Tibial artery (tissue), 4 donors: ENCODE data around the gene CLDN16.

ENCODE experiments used
- DNase-seq, 2 donors: peaks; one replicate each; pipeline ENCODE4 v3.0.0-alpha.2; 2019
- H3K27ac ChIP-seq, 2 donors: fragments of 200-600 bp; sonication (generic) in 1 of 2; 1 replicate in 1 of 2; 2 replicates in 1 of 2; pipeline ENCODE4 v1.5.1; 2018 to 2019; ENCODE audit warnings: mild to moderate bottlenecking in 1 of 2
- H3K27me3 ChIP-seq, 2 donors: fragments of 200-600 bp; sonication (generic) in 1 of 2; one replicate each; pipeline versions ENCODE4 v1.5.1 to v1.6.0; 2016 to 2019
- H3K36me3 ChIP-seq, 3 donors: fragments of 200-600 bp; sonication (generic) in 2 of 3; one replicate each; pipeline ENCODE4 v1.5.1; 2016 to 2019; ENCODE audit warnings: mild to moderate bottlenecking in 2 of 3
- H3K4me1 ChIP-seq, 4 donors: fragments of 200-600 bp; sonication (generic) in 2 of 4; 1 replicate in 3 of 4; 2 replicates in 1 of 4; pipeline ENCODE4 v1.5.1; 2016 to 2019
- H3K4me3 ChIP-seq, 2 donors: fragments of 200-600 bp; sonication (generic) in 1 of 2; 1 replicate in 1 of 2; 2 replicates in 1 of 2; pipeline ENCODE4 v1.5.1; 2018 to 2019; ENCODE audit warnings: mild to moderate bottlenecking in 2 of 2
- H3K9me3 ChIP-seq, 3 donors: fragments of 200-600 bp; sonication (generic) in 1 of 3; one replicate each; pipeline ENCODE4 v1.5.1; 2016 to 2019
- CTCF ChIP-seq, 2 experiments: fragments of 200-600 bp in 1 of 2; fragments of 450-650 bp in 1 of 2; IDR thresholded peaks; one replicate each; pipeline ENCODE4 v1.5.1; 2017 to 2019; ENCODE audit warnings: antibody characterized with exemption in 2 of 2, mild to moderate bottlenecking in 1 of 2, moderate library complexity in 1 of 2
- intact Hi-C: fragments of 100-400 bp; cut with DNase I; formaldehyde crosslinking; loops from one replicate; pipeline ENCODE4 v1.15.0; 2023; ENCODE audit warnings: low total_unique reads

The CLDN16 gene

GRCh38 chr3:190345878-190346277, 42.1 kb upstream of the CLDN16 start:
- no peak for DNase-seq
- Histone ChIP-seq H3K27ac (no peak overlapping the region), H3K9me3 (no peaks in the 10 kb centered on the region), H3K4me1 (peaks cover 0 to 11% (median 4%) of the 10 kb centered on the region in 4 donors), H3K36me3 (no peaks in the 10 kb centered on the region), H3K27me3 (no peaks in the 10 kb centered on the region), H3K4me3 (no peak overlapping the region)
- intact Hi-C loops: no loop called here
- no peak for TF ChIP-seq CTCF (IDR thresholded peaks at IDR 0.05)

GRCh38 chr3:190346541-190346940, 41.4 kb upstream of the CLDN16 start:
- peaks cover 0 to 11% (median 4%) of the 10 kb centered on the region in 4 donors for H3K4me1 ChIP-seq
- no peaks in the 10 kb centered on the region for H3K9me3 ChIP-seq
- H3K4me3 ChIP-seq: no peak overlapping the region
- H3K36me3 ChIP-seq: no peaks in the 10 kb centered on the region
- intact Hi-C loops: no loop called here
- TF ChIP-seq CTCF (IDR thresholded peaks at IDR 0.05): no peak
- DNase-seq: no peak
- H3K27me3 ChIP-seq: no peaks in the 10 kb centered on the region
- no peak overlapping the region for H3K27ac ChIP-seq

GRCh38 chr3:190352861-190353457, 35.0 kb upstream of the CLDN16 start:
- Histone ChIP-seq H3K9me3 (no peaks in the 10 kb centered on the region), H3K27ac (no peak overlapping the region), H3K27me3 (no peaks in the 10 kb centered on the region), H3K4me3 (no peak overlapping the region), H3K4me1 (peaks cover 0 to 4% (median 2%) of the 10 kb centered on the region in 4 donors), H3K36me3 (no peaks in the 10 kb centered on the region)
- intact Hi-C loops: no loop called here
- no peak for TF ChIP-seq CTCF (IDR thresholded peaks at IDR 0.05)
- DNase-seq: no peak

- no peaks in the 10 kb centered on the region for H3K27me3 ChIP-seq
- H3K9me3 ChIP-seq: no peaks in the 10 kb centered on the region
- H3K36me3 ChIP-seq: no peaks in the 10 kb centered on the region
- no peak for TF ChIP-seq CTCF (IDR thresholded peaks at IDR 0.05)
- intact Hi-C loops: no loop called here
- no peak overlapping the region for H3K4me3 ChIP-seq
- DNase-seq: no peak
- no peak overlapping the region for H3K27ac ChIP-seq
- H3K4me1 ChIP-seq: peaks cover 0 to 18% (median 2%) of the 10 kb centered on the region in 4 donors
Observed at GRCh38 chr3:190356246-190356645, 31.7 kb upstream of the CLDN16 start.

- Histone ChIP-seq H3K9me3 (no peaks in the 10 kb centered on the region), H3K27ac (no peak overlapping the region), H3K4me1 (peaks cover 0 to 18% (median 2%) of the 10 kb centered on the region in 4 donors), H3K27me3 (no peaks in the 10 kb centered on the region), H3K4me3 (no peak overlapping the region), H3K36me3 (no peaks in the 10 kb centered on the region)
- no peak for DNase-seq
- TF ChIP-seq CTCF (IDR thresholded peaks at IDR 0.05): no peak
- intact Hi-C loops: no loop called here
Observed at GRCh38 chr3:190357468-190357867, 30.5 kb upstream of the CLDN16 start.

- DNase-seq: no peak
- no peaks in the 10 kb centered on the region for H3K9me3 ChIP-seq
- H3K27me3 ChIP-seq: no peaks in the 10 kb centered on the region
- peaks cover 0 to 18% (median 2%) of the 10 kb centered on the region in 4 donors for H3K4me1 ChIP-seq
- intact Hi-C loops: no loop called here
- no peak for TF ChIP-seq CTCF (IDR thresholded peaks at IDR 0.05)
- H3K4me3 ChIP-seq: no peak overlapping the region
- H3K27ac ChIP-seq: peak overlapping the region in 1 of 2 donors; percentile 32
- no peaks in the 10 kb centered on the region for H3K36me3 ChIP-seq
Observed at GRCh38 chr3:190359813-190360212, 28.1 kb upstream of the CLDN16 start.
